Measurements from ENCODE around the gene NPL. TPM values are rescaled to one million over a fixed set of nuclear protein-coding genes. Genes with fewer than 3 reads are reported as not detected.

NPL gene
- total RNA-seq, 1 experiment from 2014 or later: 1.4 TPM

DNA sequence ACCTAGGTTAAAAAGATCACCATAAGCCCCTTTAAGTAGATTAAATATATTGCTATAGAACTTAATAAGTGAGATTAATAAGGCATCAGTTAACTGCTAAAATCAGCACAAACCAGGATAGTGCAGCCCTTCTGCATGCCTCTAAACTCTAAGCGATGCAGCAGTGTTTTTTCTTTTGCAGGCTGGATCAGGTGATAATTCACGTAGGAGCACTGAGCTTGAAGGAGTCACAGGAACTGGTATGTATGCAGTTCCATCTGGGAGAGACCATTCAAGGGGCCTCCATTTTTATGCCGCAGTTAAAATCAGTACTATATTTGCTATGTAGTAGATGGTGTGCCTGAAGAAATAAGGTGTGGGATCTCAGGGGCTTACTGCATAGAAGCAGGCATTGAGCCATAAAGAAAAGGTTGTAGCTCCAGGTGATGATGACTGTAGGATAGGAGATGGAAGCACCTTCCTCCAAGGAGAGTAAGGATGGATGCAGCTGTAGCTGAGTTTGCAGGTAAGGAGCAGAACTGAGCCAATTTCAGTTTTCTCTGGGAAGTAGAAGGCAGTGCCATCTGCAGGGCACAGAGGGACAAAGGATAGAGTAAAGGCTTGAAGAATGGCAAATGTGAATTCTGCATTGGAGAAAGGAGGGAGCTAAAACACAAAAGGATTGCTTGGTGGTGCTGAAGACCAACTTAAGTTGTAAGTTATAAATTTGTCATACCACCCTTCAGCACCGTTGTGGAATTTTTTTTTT, 22.6 kb downstream of the NPL start:
- DNase-seq (ENCODE audit: low read depth): no peak

DNA sequence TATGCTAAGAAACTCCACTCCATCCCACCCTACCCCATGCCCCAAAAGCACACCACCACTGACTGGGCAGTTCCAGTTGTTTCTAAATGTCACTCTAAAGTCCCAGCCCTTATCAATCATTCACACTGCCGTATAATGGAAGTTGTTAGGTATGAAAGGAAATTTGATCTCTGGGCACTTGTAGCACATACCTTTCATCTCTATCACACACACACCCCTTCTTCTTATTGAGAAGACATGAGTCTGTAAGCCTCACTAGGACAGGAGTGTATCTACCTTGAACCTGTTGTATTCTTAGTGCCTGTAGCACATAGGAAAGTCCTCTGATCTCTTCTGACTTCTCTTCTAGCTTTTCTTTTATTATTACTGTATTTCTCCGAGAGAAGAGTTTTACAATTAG, 27.3 kb downstream of the NPL start:
- DNase-seq (ENCODE audit: low read depth): no peak

DNA sequence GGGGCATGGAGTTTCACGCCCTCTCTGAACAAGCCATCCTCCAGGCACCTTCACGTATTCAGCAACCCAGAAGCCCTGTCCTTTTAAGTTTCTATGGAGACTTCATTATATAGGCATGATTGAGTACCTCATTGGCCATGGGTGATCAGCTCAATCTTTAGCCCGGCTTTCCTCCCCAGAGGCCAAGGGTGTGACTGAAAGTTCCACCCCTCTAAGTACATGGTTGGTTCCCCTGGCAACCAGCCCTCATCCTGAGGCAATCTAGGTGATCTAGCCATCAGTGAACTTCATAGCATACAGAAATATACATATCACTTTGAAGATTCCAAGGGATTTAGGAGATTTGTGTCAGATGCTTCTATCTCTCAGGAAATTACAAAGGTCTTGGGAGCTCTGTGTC, 28.2 kb downstream of the NPL start:
- no peak for DNase-seq (ENCODE audit: low read depth)

DNA sequence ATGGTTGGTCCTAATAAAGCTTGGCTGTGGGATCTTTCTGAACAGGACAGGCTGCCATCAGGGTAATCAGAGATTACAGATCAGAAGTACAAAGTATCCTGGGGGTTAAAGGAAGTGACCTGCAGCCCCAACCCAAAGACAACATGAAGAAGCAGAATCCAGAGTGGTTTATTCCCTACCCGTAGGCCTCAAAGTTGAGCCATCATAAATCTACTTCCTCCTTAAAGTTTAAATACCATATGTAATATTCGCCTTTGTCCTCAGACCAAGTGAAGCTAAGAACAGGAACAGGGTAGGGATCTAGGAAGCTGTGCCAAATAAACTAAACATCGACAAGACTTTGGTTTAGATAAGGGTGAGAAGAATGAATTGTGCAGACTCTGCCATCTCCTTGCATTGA, 33.6 kb downstream of the NPL start:
- no peak for DNase-seq (ENCODE audit: low read depth)

DNA sequence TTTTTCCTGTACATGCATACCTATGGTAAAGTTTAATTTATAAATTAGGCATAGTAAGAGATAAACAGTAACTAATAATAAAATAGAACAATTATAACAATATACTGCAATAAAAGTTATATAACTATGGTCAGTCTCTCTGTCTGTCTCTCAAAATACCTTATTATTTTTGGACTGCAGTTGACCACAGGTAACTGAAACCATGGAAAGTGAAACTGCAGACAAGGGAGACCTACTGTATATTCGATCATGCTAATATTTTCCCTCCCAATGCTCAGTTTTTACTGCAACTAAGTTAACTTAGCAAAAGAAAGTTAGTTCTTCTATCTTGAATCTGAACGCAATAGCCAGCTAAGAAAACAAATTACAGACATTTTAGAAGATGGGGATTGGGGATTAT, 37.3 kb downstream of the NPL start:
- no peak for DNase-seq (ENCODE audit: low read depth)

DNA sequence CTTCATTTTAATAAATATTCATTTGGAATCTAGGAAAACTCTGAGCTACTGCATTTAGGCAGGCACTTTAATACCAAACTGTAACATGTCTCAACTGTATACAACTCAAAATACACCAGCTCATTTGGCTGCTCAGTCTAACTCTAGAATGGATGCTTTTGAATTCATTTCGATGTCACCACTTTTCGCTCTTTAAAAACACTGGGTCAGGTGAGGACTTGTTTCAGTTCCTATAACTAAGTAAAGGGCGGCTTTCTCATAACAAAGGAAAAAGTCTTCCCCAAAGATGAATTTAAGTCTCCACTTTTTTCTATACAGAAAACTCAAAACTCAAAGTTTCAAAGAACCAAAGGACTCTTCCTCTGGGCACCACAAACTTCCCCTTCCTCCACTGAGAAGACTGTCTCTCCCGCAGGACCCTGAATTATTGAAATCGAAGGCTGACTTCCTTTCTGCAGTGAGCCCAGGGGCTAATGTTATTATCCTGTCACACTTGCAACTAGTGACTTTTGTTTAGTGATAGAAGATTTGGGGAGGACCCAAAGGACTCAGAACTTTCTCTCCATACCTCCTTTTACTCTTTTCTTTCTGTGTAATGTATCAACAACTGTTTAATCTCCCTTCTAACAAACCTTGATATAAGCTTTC, 39.8 kb downstream of the NPL start:
- no peak for DNase-seq (ENCODE audit: low read depth)

DNA sequence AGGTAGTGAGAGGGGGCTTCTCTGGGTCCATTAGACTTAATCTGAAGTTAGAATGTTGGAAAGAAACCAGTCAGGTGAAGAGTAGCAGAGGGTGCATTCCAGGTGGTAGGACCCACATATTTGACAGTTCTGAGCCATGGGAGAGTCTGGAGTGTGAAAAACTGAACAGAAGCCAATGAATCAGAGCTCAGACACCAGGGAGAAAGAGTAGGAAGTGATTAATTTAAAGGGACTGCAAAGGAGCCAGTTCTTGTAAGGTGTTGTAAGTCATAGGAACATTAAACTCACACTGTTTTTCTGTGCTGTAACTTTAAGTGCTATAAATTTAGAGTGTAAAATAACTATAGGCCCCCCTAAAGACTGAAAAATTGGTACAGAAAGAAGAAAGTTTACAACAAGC, 43.7 kb downstream of the NPL start:
- peak; percentile 80 for DNase-seq (ENCODE audit: low read depth)

DNA sequence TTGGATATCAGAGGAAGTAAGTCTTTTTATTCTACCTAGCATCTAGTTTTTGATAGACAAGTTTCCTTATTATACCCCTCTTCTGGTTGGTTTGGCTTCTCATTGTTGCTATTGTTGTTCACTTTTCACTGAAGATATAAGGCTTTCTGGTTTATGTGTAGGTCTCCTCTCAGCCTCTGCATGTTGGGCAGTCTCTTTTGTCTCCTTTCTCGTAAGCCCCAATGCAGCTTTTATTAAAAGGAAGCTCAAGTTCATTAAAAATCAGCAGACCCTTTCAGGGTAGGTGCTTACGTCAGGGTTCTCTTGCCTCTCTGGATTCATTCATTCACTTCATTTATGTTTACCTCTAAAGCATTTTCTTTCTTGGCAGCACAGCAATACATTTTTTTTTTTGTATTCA, 44.8 kb downstream of the NPL start:
- DNase-seq (ENCODE audit: low read depth): no peak

DNA sequence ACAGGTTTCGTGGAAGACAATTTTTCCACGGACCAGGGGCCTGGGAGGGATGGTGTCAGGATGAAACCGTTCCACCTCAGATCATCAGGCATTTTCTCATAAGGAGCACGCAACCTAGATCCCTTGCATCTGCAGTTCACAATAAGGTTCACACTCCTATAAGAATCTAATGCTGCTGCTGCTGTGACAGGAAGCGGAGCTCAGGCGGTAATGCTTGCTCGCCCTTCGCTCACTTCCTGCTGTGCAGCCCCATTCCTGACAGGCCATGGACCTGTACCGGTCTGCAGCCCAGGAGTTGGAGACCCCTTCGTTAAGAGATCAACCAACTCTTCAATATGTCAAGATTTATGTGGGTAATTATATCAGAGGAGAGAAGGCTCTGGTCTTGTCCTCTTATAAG, 46.2 kb downstream of the NPL start:
- peak; percentile 49 for DNase-seq (ENCODE audit: low read depth)

DNA sequence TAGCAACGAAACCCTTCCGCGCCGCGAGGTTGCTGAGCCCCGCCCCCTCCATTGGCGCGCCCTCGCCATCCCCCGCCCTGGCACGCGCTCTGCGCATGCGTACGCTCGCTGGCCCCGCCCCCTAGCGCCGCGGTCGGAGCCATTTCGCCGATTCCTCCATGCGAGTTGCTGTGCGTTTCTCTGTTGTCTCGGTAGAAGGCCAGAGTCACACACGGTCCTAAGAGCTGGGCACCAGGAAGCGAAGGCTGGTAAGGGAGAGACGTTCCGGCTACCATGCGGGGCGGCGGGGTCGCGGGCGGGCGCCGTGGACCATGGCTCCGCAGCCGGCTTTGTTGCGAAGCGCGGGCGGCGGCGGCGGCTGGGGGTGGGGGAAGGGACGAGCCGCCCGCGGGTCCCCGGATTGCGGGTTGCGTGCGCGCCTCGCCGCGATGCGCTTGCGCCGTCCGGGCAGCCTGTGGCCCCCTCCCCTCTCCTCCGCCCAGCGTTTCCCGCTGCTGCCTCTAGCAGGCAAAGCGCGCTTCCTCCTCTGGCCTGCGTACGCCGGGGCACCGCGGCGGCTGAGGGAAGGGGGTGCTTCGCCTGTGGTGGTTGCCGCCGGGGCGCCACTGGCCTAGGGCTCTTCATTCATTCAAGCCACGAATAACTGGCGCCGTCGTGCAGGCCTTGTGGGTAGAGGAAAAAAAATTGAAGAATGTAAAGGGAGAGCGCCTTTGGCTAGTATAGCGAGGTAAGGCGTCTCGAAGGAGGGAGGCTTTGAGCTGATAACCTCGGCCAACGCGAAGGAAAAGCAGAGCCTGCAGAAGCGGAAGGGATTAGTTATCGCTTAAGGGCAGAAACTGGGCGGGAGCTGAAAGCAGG, 49.9 kb downstream of the NPL start, which contains the start of gene DHX9:
Gene DHX9 (plus strand): TSS at position 139 of the 858 bp plus-strand sequence. CDS start 3,220 bp downstream, outside the sequence.
- peak; percentile 80 for DNase-seq (ENCODE audit: low read depth)

DNA sequence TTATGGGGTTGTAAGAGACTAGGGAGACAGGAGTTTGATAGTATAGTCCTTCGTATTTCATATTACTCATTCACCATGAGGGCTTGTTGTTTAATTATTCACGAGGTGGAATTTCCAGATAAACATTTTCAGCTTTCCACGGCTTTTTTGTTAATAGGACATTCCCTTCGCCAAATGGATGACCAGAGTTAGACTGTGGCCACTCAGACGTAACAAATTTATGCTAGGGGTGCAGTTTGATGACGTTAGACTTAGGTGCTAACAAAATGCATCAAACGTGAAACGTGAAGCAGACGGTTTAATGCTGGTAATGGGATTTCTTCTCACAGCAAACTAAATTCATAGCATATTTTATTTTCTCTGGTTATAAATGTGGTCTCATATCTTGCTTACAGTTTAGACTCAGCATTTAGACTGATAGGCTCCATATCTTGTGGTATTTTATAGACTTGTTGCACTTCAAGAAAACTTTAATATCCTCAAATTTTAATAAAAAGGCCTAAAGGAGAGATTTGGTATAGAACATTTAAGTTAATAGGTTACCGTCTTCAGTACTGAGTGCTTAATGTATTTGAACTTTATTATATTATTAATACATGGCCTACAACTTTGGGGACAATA, 51.9 kb downstream of the NPL start:
- peak; percentile 14 for DNase-seq (ENCODE audit: low read depth)

DNA sequence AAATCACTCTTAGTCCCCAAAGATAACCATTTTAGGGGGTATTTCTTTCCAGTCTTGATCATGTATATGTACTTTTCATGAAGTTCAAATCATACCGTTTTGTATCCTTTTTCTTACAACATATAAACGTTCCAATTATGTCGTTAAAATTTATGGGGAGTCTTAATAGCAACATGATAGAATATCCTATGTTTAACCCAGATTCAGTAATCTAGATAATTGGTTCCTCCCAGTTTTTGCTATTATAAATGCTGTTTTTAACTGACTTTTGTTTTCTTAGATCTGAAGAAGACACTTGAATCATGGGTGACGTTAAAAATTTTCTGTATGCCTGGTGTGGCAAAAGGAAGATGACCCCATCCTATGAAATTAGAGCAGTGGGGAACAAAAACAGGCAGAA, 52.7 kb downstream of the NPL start:
- no peak for DNase-seq (ENCODE audit: low read depth)

DNA sequence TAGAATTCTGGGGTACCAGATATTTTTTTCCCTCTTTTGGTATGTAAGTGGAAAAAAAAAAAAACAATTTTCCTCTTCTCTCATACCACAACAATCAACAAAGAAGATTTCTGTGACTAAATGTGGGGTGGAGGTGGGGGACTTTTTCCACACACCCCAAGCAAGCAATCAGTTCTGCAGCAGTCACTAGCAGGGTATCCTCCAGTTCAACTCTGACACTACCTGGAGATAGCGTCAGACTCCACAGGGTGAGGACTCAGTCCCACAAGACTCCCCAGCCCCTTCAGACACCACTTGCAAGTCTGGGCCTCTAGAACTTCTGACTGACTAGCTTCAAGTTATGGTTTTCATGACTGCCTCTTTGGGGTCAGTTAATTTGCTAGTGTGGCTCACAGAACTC, 55.8 kb downstream of the NPL start:
- no peak for DNase-seq (ENCODE audit: low read depth)

DNA sequence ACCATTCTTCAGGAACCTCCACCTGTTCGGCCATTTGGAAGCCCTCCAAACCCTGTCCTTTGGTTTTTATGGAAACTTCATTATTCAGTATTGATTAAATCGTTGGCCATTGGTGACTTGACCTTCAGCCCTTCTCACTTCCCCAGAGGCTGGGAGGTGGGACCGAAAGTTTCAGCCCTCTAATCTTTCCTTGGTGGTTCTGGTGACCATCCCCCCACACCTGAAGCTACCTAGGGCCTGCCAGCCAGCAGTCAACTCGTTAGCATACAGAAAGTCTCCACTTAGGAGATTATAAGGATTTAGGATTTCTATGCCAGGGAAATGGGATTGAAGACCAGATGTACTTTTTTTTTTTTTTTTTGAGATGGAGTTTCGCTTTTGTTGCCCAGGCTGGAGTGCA, 56.3 kb downstream of the NPL start:
- DNase-seq (ENCODE audit: low read depth): no peak

DNA sequence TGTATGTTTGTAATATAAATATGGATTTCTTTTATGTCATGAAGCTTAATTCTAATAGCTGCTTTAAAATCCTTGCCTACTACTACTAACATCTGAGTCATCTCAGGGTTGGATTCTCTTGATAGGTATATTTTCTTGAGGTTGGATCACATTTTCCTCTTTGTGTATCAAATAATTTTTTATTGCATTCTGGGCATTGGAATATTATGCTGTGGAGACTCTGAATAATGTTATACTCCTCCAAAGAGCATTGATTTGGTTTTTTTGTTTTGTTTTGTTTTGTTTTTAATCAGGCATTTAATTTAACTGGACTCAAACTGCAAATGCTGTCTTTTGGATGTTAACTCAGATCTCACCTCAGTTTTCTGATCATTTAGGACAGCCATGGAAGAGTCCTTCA, 57.5 kb downstream of the NPL start:
- DNase-seq (ENCODE audit: low read depth): no peak

DNA sequence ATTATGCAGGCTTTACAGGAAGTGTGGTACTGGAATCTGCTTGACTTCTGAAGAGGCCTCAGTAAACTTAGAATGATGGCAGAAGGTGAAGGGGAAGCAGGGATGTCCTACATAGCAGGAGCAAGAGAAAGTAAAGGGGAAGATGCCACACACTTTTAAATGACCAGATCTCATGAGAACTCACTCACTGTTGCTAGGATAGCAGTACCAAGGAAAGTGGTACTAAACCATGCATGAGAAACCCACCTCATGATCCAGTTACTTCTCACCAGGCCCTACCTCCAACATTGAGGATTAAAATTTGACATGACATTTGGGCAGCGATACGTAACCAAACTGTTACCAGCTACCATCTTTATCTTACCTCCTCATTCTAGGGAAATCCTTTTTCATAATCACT, 59.2 kb downstream of the NPL start:
- DNase-seq (ENCODE audit: low read depth): no peak

DNA sequence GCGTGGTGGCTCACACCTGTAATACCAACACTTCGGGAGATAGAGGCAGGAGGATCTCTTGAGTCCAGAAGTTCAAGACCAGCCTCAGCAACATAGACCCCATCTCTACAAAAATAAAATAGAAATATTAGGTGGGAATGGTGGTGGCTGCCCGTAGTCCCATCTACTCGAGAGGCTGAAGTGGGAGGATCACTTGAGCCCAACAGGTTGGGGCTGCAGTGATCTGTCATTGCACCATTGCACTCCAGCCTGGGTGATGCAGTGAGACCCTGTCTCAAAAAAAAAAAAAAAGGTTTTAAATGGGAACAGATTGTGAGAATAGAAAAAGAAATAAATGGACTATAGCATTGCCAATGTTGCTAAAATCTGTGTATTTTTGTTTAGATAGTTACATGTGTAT, 60.7 kb downstream of the NPL start:
- DNase-seq (ENCODE audit: low read depth): no peak

DNA sequence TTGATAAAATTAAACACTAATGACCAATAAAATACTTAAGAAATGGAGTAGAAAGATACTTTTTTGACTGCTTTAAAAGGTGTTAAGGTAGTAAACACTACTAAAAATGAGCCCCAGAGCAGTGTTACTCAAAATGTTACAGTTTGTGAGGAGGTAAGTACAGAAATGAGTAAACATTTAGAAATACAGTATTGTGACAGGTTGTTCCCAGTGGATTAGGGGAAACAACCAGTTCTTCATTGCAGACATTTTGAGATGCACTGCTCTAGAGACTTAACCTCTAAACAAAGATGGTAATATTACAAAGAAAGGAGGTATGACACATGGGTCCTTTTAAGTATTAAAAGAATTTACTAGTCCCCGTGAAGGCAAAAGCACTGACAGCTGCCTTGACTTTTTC, 62.3 kb downstream of the NPL start:
- no peak for DNase-seq (ENCODE audit: low read depth)

DNA sequence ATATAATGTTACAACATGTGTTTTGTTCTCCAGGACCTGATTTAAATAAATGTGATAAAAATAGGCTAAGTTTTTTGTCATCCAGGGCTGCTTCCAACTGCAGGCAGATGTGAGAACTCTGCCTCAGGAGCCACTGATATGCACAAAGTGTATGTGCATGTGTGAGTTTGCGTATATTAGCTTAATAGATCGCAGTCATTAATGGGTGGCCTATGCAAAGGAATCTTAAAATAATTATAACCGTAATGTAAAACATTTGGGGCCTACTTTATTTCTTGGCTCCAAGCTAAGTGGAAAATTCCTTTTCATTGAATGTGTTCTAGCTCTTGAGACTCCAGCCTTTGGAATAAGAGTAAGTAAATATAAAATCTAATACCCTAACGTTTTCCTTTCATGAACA, 66.3 kb downstream of the NPL start:
- no peak for DNase-seq (ENCODE audit: low read depth)

DNA sequence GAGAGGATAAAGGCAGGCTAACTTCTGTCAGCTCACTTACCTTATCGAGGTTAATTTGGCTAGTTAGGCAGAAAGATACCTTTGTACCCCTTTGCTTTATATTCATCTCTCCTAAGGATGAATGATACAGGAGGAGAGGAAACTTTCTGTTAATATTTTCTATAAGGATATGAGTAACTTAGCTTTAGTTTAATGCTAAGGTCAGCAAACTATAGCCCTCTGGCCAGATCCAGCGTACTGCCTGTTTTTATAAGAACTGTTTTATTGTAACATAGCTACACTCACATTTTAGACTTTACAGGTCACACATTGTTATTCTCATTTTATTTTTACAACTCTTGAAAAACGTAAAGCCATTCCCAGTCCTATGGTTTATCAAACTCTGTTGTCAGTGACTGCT, 67.6 kb downstream of the NPL start:
- DNase-seq (ENCODE audit: low read depth): no peak

DNA sequence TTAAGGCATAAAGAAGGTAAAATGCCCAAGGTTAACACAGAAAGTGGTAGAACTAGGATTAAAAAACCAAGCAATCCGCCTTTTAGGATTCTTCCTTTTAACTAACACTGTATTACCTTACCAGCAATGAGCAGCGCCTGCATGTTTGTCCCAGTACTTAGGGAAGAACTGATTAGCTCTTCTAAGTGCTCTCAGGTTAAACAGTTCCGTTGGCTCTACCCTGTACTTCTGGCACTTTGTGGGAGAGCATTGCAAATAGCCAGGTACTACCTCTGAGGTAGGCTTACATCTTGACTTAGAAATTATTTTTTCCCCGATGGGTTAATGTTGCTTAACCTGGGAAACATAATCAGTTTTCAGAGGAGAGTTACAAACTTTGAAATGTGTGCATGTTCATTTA, 71.1 kb downstream of the NPL start:
- no peak for DNase-seq (ENCODE audit: low read depth)

DNA sequence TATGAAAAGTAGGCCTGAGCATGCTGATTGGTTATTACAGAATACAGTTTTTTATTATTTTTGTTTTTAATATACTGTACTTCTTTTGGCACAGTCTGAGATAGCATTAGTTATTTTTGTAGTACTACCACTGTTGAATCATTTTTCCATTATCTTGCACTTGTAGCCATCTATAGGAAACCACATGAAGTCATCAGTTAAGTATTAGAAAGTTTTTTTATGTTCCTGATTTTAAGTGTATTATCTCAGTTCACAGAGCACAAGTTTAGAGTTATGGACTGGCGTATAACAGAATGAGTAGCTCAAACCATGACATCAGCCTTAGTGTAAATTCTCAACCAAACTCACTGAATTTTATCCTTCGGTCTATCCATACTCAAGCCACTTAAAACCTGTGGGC, 72.4 kb downstream of the NPL start:
- DNase-seq (ENCODE audit: low read depth): no peak
